Measurements from ENCODE around the gene MORF4L1.

- TF ChIP-seq CTCF (conservative IDR thresholded peaks at IDR 0.05 in 1 of 2, IDR thresholded peaks at IDR 0.05 in 1 of 2; ENCODE audit: extremely low read depth in 1 of 2, insufficient read depth in 1 of 2, low read depth in 1 of 2, low read length in 2 of 2) (no peak), EZH2 (IDR thresholded peaks at IDR 0.05; ENCODE audit: borderline replicate concordance, low read length) (no peak)
Measured at GRCh38 chr15:78943692-78944091, 71.0 kb downstream of the MORF4L1 start.

All from mammary epithelial cell (primary cell).